ENCODE data around the gene ZNF280A. TPM values are rescaled to one million over a fixed set of nuclear protein-coding genes. Genes with fewer than 3 reads are reported as not detected.

Gene ZNF280A
- total RNA-seq, 3 donors from 2014 or later (not counting 1 experiment from before 2014, with no cell fraction given): not detected

DNA sequence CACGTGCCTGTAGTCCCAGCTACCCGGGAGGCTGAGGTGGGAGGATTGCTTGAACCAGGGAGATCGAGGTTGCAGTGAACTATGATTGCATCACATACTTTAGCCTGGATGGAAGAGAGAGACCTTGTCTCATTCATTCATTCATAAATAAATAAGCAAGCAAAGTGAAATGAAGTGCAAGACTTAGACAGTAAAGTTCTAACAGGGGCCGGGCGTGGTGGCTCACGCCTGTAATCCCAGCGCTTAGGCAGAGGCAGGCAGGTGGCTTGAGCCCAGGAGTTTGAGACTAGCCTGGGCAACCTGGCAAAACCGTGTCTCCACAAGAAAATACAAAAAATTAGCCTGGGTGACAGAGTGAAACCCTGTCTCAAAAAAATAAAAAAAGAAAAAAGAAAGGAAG is 1.6 kb upstream of the ZNF280A start:
- H3K27ac Mint-ChIP-seq: no peak overlapping the region
- Histone ChIP-seq H3K4me3 (ENCODE audit: low read length) (no peak overlapping the region), H3K9me3 (ENCODE audit: control insufficient read depth, insufficient read depth, low read length) (no peaks in the 10 kb centered on the region), H3K4me1 (ENCODE audit: control insufficient read depth, insufficient read depth, low read length) (no peaks in the 10 kb centered on the region), H3K27ac (ENCODE audit: low read length) (no peak overlapping the region), H3K36me3 (ENCODE audit: control insufficient read depth, insufficient read depth, low read length) (no peaks in the 10 kb centered on the region), H3K27me3 (ENCODE audit: control insufficient read depth, insufficient read depth, low read length) (no peaks in the 10 kb centered on the region)
- TF ChIP-seq, protein P1, sequence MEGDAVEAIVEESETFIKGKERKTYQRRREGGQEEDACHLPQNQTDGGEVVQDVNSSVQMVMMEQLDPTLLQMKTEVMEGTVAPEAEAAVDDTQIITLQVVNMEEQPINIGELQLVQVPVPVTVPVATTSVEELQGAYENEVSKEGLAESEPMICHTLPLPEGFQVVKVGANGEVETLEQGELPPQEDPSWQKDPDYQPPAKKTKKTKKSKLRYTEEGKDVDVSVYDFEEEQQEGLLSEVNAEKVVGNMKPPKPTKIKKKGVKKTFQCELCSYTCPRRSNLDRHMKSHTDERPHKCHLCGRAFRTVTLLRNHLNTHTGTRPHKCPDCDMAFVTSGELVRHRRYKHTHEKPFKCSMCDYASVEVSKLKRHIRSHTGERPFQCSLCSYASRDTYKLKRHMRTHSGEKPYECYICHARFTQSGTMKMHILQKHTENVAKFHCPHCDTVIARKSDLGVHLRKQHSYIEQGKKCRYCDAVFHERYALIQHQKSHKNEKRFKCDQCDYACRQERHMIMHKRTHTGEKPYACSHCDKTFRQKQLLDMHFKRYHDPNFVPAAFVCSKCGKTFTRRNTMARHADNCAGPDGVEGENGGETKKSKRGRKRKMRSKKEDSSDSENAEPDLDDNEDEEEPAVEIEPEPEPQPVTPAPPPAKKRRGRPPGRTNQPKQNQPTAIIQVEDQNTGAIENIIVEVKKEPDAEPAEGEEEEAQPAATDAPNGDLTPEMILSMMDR (IDR thresholded peaks at IDR 0.05): no peak
- H3K4me3 Mint-ChIP-seq: no peak overlapping the region
- 83% methylated on average over 8 of the region's 8 CpGs for WGBS (ENCODE audit: insufficient coverage)
- intact Hi-C loops (cut with micrococcal nuclease): no loop called here
- H3K4me1 Mint-ChIP-seq: no peaks in the 10 kb centered on the region
- ATAC-seq: no peak
- DNase-seq: no peak
- peaks cover 5 to 15% of the 10 kb centered on the region in 2 donors for H3K27me3 Mint-ChIP-seq (ENCODE audit: low read depth in 2 of 2)
- no peaks in the 10 kb centered on the region for H3K9me3 Mint-ChIP-seq
- no peaks in the 10 kb centered on the region for H3K36me3 Mint-ChIP-seq

DNA sequence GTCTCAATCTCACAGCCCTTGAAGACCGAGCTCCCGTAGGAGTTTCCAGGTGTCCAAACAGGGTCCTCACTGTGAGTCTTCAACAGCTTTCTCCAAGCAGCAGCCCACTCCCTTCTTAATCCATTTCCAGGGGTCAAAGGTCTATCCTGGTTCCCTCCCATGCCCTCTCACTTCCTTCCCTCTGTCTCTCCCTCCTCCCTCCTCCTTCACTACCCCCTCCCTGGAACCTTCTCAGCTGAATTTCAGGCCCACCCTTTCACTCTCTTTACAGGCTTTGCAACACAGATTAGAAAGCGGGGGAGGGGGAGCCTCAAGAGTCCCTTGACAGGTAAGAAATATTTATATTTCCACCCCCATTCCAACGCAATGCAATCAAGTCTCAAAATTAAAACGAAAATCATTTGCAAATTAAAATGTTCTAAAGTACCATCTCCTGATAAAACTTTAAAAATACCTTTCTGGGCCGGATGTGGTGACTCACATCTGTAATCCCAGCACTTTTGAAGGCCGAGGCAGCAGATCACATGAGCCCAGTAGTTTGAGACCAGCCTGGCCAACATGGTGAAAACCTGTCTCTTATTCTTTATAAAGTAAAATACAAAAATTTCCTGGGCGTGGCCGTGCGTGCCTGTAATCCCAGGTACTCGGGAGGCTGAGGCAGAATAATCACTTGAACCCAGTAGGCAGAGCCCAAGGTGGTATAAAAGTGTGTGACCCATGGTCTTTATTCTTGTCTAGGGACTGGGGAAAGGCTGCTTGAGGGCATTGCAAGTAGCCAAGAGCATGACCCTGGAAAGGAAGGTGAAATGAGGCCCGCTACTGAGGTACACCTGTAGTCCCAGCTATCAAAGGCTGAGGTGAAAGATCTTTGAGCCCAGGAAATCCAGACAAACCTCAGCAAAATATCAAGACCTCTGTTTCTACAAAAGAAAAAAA is 865 bp upstream of the ZNF280A start:
- peaks cover 3% of the 10 kb centered on the region for H3K27me3 ChIP-seq (ENCODE audit: control insufficient read depth, insufficient read depth, low read length)
- H3K27ac ChIP-seq (ENCODE audit: low read length): no peak overlapping the region
- H3K9me3 Mint-ChIP-seq: no peaks in the 10 kb centered on the region
- no peaks in the 10 kb centered on the region for H3K4me1 ChIP-seq (ENCODE audit: control insufficient read depth, insufficient read depth, low read length)
- TF ChIP-seq, protein P1 (IDR thresholded peaks at IDR 0.05): no peak
- no peak overlapping the region for H3K27ac Mint-ChIP-seq
- H3K9me3 ChIP-seq (ENCODE audit: control insufficient read depth, insufficient read depth, low read length): no peaks in the 10 kb centered on the region
- no peaks in the 10 kb centered on the region for H3K4me1 Mint-ChIP-seq
- H3K36me3 ChIP-seq (ENCODE audit: control insufficient read depth, insufficient read depth, low read length): no peaks in the 10 kb centered on the region
- ATAC-seq (no peak), DNase-seq (no peak)
- 86% methylated on average over 12 of the region's 12 CpGs for WGBS (ENCODE audit: insufficient coverage)
- H3K27me3 Mint-ChIP-seq (ENCODE audit: low read depth in 2 of 2): peaks cover 12 to 20% of the 10 kb centered on the region in 2 donors
- H3K4me3 ChIP-seq (ENCODE audit: low read length): no peak overlapping the region
- no peak overlapping the region for H3K4me3 Mint-ChIP-seq
- H3K36me3 Mint-ChIP-seq: no peaks in the 10 kb centered on the region
- intact Hi-C loops (cut with micrococcal nuclease): no loop called here

DNA sequence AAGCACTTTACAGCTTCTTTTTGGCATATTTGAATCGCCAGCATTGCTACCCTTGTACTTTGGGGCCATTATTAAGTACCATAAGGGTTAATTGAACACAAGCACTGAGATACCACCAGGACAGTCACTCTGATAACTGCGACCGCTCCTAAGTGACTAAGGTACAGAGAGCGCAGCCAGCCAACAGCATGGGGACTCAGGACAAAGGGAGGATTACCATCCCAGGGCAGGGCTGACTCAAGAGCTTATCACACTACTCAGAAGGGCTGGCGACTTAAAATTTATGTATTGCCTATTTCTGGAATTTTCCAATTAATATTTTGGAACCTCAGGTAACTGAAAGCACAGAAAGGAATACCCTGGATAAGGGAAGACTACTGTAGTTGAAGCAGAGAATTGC is 479 bp downstream of the ZNF280A start:
- ATAC-seq: no peak
- WGBS (ENCODE audit: insufficient coverage): 98% methylated on average over 5 of the region's 5 CpGs
- no peak overlapping the region for H3K27ac Mint-ChIP-seq

More for the DNA sequence above, 479 bp downstream of the ZNF280A start:
- H3K4me3 ChIP-seq (ENCODE audit: low read length): no peak overlapping the region
- TF ChIP-seq, protein P1 (IDR thresholded peaks at IDR 0.05): no peak
- H3K27me3 ChIP-seq (ENCODE audit: control insufficient read depth, insufficient read depth, low read length): peaks cover 3% of the 10 kb centered on the region
- Mint-ChIP-seq H3K36me3 (no peaks in the 10 kb centered on the region), H3K4me1 (no peaks in the 10 kb centered on the region), H3K4me3 (no peak overlapping the region), H3K9me3 (no peaks in the 10 kb centered on the region), H3K27me3 (ENCODE audit: low read depth in 2 of 2) (peaks cover 19 to 26% of the 10 kb centered on the region in 2 donors)
- DNase-seq: no peak
- intact Hi-C loops (cut with micrococcal nuclease): no loop called here
- H3K4me1 ChIP-seq (ENCODE audit: control insufficient read depth, insufficient read depth, low read length): no peaks in the 10 kb centered on the region
- no peaks in the 10 kb centered on the region for H3K9me3 ChIP-seq (ENCODE audit: control insufficient read depth, insufficient read depth, low read length)
- no peak overlapping the region for H3K27ac ChIP-seq (ENCODE audit: low read length)
- H3K36me3 ChIP-seq (ENCODE audit: control insufficient read depth, insufficient read depth, low read length): no peaks in the 10 kb centered on the region
